H9 (cell line): ENCODE measurements around the gene CPD. TPM values are rescaled to one million over a fixed set of nuclear protein-coding genes. Genes with fewer than 3 reads are reported as not detected.

Experiments used
- DNase-seq: peaks from one replicate; pipeline ENCODE4 v3.0.0-alpha.2; 2017
- H2AFZ ChIP-seq: one replicate; pipeline ENCODE4 v1.6.1; 2013; ENCODE audit warnings: mild to moderate bottlenecking, low read length, control low read depth, moderate library complexity
- H2AK5ac ChIP-seq: 2 replicates; pipeline ENCODE4 v1.6.1; 2013; ENCODE audit warnings: low read length, control low read depth, mixed read lengths; ENCODE audit not compliant: insufficient read length
- H2BK120ac ChIP-seq: one replicate; pipeline ENCODE4 v1.6.1; 2013; ENCODE audit warnings: low read depth, mild to moderate bottlenecking, low read length, control low read depth, inconsistent platforms; ENCODE audit not compliant: poor library complexity, severe bottlenecking
- H2BK12ac ChIP-seq: 2 replicates; pipeline ENCODE4 v1.6.1; 2013; ENCODE audit warnings: low read length, control low read depth, mixed read lengths, low read depth; ENCODE audit not compliant: insufficient read length
- H2BK15ac ChIP-seq: 2 replicates; pipeline ENCODE4 v1.6.1; 2013; ENCODE audit warnings: low read depth, low read length, control low read depth
- H2BK20ac ChIP-seq: one replicate; pipeline ENCODE4 v1.6.1; 2013; ENCODE audit warnings: low read depth, mild to moderate bottlenecking, low read length, control low read depth, inconsistent platforms; ENCODE audit not compliant: poor library complexity, severe bottlenecking
- H2BK5ac ChIP-seq: 2 replicates; pipeline ENCODE4 v1.6.1; 2013; ENCODE audit warnings: low read length, control low read depth, mixed read lengths; ENCODE audit not compliant: insufficient read length
- H3K14ac ChIP-seq: 2 replicates; pipeline ENCODE4 v1.6.1; 2013; ENCODE audit warnings: low read length, control low read depth; ENCODE audit not compliant: insufficient read depth
- H3K18ac ChIP-seq: 2 replicates; pipeline ENCODE4 v1.6.1; 2013; ENCODE audit warnings: low read depth, mild to moderate bottlenecking, mixed read lengths, low read length, control low read depth; ENCODE audit not compliant: insufficient read length
- H3K23ac ChIP-seq: 2 replicates; pipeline ENCODE4 v1.6.1; 2013; ENCODE audit warnings: low read length, control low read depth, mixed read lengths, low read depth; ENCODE audit not compliant: insufficient read length
- H3K23me2 ChIP-seq: 2 replicates; pipeline ENCODE4 v1.6.1; 2013; ENCODE audit warnings: low read depth, mild to moderate bottlenecking, mixed read lengths, low read length, control low read depth; ENCODE audit not compliant: insufficient read length, poor library complexity, severe bottlenecking
- H3K27ac ChIP-seq: 2 replicates; pipeline ENCODE4 v1.5.1; 2013; ENCODE audit warnings: low read length, control low read depth, mixed read lengths, low read depth; ENCODE audit not compliant: insufficient read length
- H3K27me3 ChIP-seq: 2 replicates; pipeline ENCODE4 v1.6.1; 2013; ENCODE audit warnings: low read length, control low read depth, inconsistent platforms; ENCODE audit not compliant: insufficient read depth
- H3K4ac ChIP-seq: 2 replicates; pipeline ENCODE4 v1.6.1; 2013; ENCODE audit warnings: low read depth, mild to moderate bottlenecking, control low read depth, inconsistent platforms, low read length, moderate library complexity
- H3K4me1 ChIP-seq: 2 replicates; pipeline ENCODE4 v1.6.1; 2013; ENCODE audit warnings: low read length, control low read depth, inconsistent platforms; ENCODE audit not compliant: insufficient read depth
- H3K4me2 ChIP-seq: 2 replicates; pipeline ENCODE4 v1.6.1; 2013; ENCODE audit warnings: low read length, control low read depth, mixed read lengths; ENCODE audit not compliant: insufficient read length, insufficient read depth
- H3K56ac ChIP-seq: 2 replicates; pipeline ENCODE4 v1.6.1; 2013; ENCODE audit warnings: low read depth, mild to moderate bottlenecking, mixed read lengths, low read length, control low read depth; ENCODE audit not compliant: insufficient read length
- H3K79me1 ChIP-seq: 2 replicates; pipeline ENCODE4 v1.6.1; 2013; ENCODE audit warnings: low read depth, mild to moderate bottlenecking, moderate library complexity, low read length, control low read depth, inconsistent platforms; ENCODE audit not compliant: insufficient read depth, poor library complexity, severe bottlenecking
- H3K79me2 ChIP-seq: 2 replicates; pipeline ENCODE4 v1.6.1; 2013; ENCODE audit warnings: low read length, control low read depth, inconsistent platforms; ENCODE audit not compliant: insufficient read depth
- H3K9ac ChIP-seq: 2 replicates; pipeline ENCODE4 v1.6.1; 2013; ENCODE audit warnings: low read length, control low read depth, mixed read lengths; ENCODE audit not compliant: insufficient read length; ENCODE audit errors: extremely low read depth
- H3K9me3 ChIP-seq: one replicate; pipeline ENCODE4 v1.6.1; 2013; ENCODE audit warnings: low read depth, low read length, inconsistent platforms; ENCODE audit not compliant: control insufficient read depth
- H3T11ph ChIP-seq: one replicate; pipeline ENCODE4 v1.6.1; 2013; ENCODE audit warnings: mild to moderate bottlenecking, low read length, control low read depth, inconsistent platforms
- H4K20me1 ChIP-seq: one replicate; pipeline ENCODE4 v1.6.1; 2013; ENCODE audit not compliant: control insufficient read depth, insufficient read length, insufficient read depth
- H4K5ac ChIP-seq: 2 replicates; pipeline ENCODE4 v1.6.1; 2013; ENCODE audit warnings: low read depth, mild to moderate bottlenecking, mixed read lengths, low read length, control low read depth; ENCODE audit not compliant: insufficient read length
- H4K8ac ChIP-seq: replicated peaks from 2 replicates; pipeline ENCODE4 v1.6.1; 2013; ENCODE audit warnings: low read length, control low read depth, mixed read lengths, low read depth; ENCODE audit not compliant: insufficient read length
- H4K91ac ChIP-seq: 2 replicates; pipeline ENCODE4 v1.6.1; 2013; ENCODE audit warnings: low read depth, mild to moderate bottlenecking, moderate library complexity, mixed read lengths, low read length, control low read depth; ENCODE audit not compliant: insufficient read length
- H3K27ac Mint-ChIP-seq, 3 experiments: 2 replicates in 2 of 3; 3 replicates in 1 of 3; pipeline ENCODE4 v1.8.0; 2020 to 2021; ENCODE audit warnings: mixed read lengths in 3 of 3, mild to moderate bottlenecking in 1 of 3, moderate library complexity in 1 of 3
- H3K27me3 Mint-ChIP-seq: 2 replicates; pipeline ENCODE4 v1.8.0; 2021; ENCODE audit warnings: low read depth, mild to moderate bottlenecking, moderate library complexity, mixed read lengths
- H3K36me3 Mint-ChIP-seq, 3 experiments: 2 replicates in 2 of 3; 3 replicates in 1 of 3; pipeline ENCODE4 v1.8.0; 2020 to 2021; ENCODE audit warnings: low read depth in 3 of 3, mixed read lengths in 3 of 3; ENCODE audit not compliant: insufficient read depth in 1 of 3
- H3K4me1 Mint-ChIP-seq, 2 experiments: 2 replicates each; pipeline ENCODE4 v1.8.0; 2020; ENCODE audit warnings: mixed read lengths in 2 of 2
- H3K4me3 Mint-ChIP-seq, 2 experiments: 2 replicates in 1 of 2; 3 replicates in 1 of 2; pipeline ENCODE4 v1.8.0; 2020 to 2021; ENCODE audit warnings: mild to moderate bottlenecking in 2 of 2, mixed read lengths in 2 of 2, moderate library complexity in 1 of 2
- H3K9me3 Mint-ChIP-seq, 2 experiments: 2 replicates in 1 of 2; 3 replicates in 1 of 2; pipeline ENCODE4 v1.8.0; 2020; ENCODE audit warnings: mild to moderate bottlenecking in 2 of 2, mixed read lengths in 2 of 2, moderate library complexity in 1 of 2
- CTCF ChIP-seq: fragments of 200-600 bp; sonication (generic); conservative IDR thresholded peaks from 3 replicates; pipeline ENCODE4 v1.8.0; 2021; ENCODE audit warnings: antibody characterized with exemption, mild to moderate bottlenecking
- WGBS: extraction: QIAGEN DNeasy Blood & Tissue Kit; methylation state at CpG from one replicate; pipeline ENCODE4 v1.1.7; 2013; ENCODE audit warnings: missing lambda C conversion rate, low lambda C conversion rate, mixed read lengths; ENCODE audit not compliant: insufficient read length; ENCODE audit errors: extremely low coverage; 5-methylcytosine and 5-hydroxymethylcytosine counted together
- total RNA-seq: library from RNA; stranded (reverse); gene quantifications from 2 replicates; pipeline ENCODE4 v1.2.1, GENCODE V29; 2021

CPD gene
- total RNA-seq, 1 experiment from 2014 or later: 47.0 TPM

- H2BK15ac ChIP-seq: no peak overlapping the region
- H3K14ac ChIP-seq: no peak overlapping the region
- H3K4me2 ChIP-seq: no peak overlapping the region
- no peak overlapping the region for H3K27ac ChIP-seq
- H4K8ac ChIP-seq: no peak overlapping the region
- H3K23ac ChIP-seq: no peak overlapping the region
- Mint-ChIP-seq H3K4me1 (no peaks in the 10 kb centered on the region), H3K4me3 (no peak overlapping the region), H3K36me3 (peaks cover 4 to 32% (median 9%) of the 10 kb centered on the region in 3 experiments; a peak in 5 of 7 replicates), H3K27ac (no peak overlapping the region), H3K27me3 (no peaks in the 10 kb centered on the region), H3K9me3 (no peaks in the 10 kb centered on the region)
- H2BK120ac ChIP-seq: no peak overlapping the region
- H3K4ac ChIP-seq: no peak overlapping the region
- no peak overlapping the region for H3K9ac ChIP-seq
- no peak overlapping the region for H3K18ac ChIP-seq
- no peak overlapping the region for H3K56ac ChIP-seq
- no peak overlapping the region for H2AK5ac ChIP-seq
- no peaks in the 10 kb centered on the region for H3K23me2 ChIP-seq
- H2BK20ac ChIP-seq: no peak overlapping the region
- WGBS: no CpG with 5 or more reads among the region's 1 CpG
- H3K4me1 ChIP-seq: no peaks in the 10 kb centered on the region
- no peak for DNase-seq
- H3K79me2 ChIP-seq: no peaks in the 10 kb centered on the region
- H3K79me1 ChIP-seq: no peaks in the 10 kb centered on the region
- no peaks in the 10 kb centered on the region for H3K9me3 ChIP-seq
- no peak overlapping the region for H2AFZ ChIP-seq
- H4K91ac ChIP-seq: no peak overlapping the region
- H4K5ac ChIP-seq: no peak overlapping the region
- H2BK5ac ChIP-seq: no peak overlapping the region
- TF ChIP-seq CTCF: no peak
- no peaks in the 10 kb centered on the region for H3K27me3 ChIP-seq
- no peaks in the 10 kb centered on the region for H4K20me1 ChIP-seq
- H3T11ph ChIP-seq: no peak overlapping the region
- H2BK12ac ChIP-seq: no peak overlapping the region
Measured at GRCh38 chr17:30513346-30513745, 134.6 kb downstream of the CPD start.
